Endodermal cell (in vitro differentiated cells): ENCODE results near the gene ARHGAP26. TPM values are rescaled to one million over a fixed set of nuclear protein-coding genes. Genes with fewer than 3 reads are reported as not detected.

Experiments used
- DNase-seq: peaks from one replicate; pipeline ENCODE4 v3.0.0-alpha.2; 2017
- H3K27ac ChIP-seq: 2 replicates; pipeline ENCODE4 v1.5.1; 2013; ENCODE audit warnings: mild to moderate bottlenecking, low read depth, low read length, moderate library complexity
- H3K27me3 ChIP-seq: 2 replicates; pipeline ENCODE4 v1.6.1; 2013; ENCODE audit warnings: mild to moderate bottlenecking, low read length, moderate library complexity; ENCODE audit not compliant: insufficient read depth, control insufficient read depth, poor library complexity, severe bottlenecking
- H3K36me3 ChIP-seq: 2 replicates; pipeline ENCODE4 v1.7.0; 2013; ENCODE audit warnings: mild to moderate bottlenecking, low read length, moderate library complexity; ENCODE audit not compliant: control insufficient read depth, insufficient read depth
- H3K4me1 ChIP-seq: one replicate; pipeline ENCODE4 v1.7.0; 2013; ENCODE audit warnings: low read length; ENCODE audit not compliant: control insufficient read depth, insufficient read depth
- H3K4me3 ChIP-seq: 2 replicates; pipeline ENCODE4 v1.5.1; 2013; ENCODE audit warnings: mild to moderate bottlenecking, low read length, moderate library complexity
- H3K9ac ChIP-seq: 2 replicates; pipeline ENCODE4 v1.6.1; 2013; ENCODE audit warnings: mild to moderate bottlenecking, low read length, moderate library complexity; ENCODE audit not compliant: poor library complexity, severe bottlenecking; ENCODE audit errors: extremely low read depth
- H3K9me3 ChIP-seq: 2 replicates; pipeline ENCODE4 v1.6.1; 2013; ENCODE audit warnings: mild to moderate bottlenecking, low read length, moderate library complexity; ENCODE audit not compliant: control insufficient read depth
- H3K27ac Mint-ChIP-seq: 2 replicates; pipeline ENCODE4 v1.8.0; 2020; ENCODE audit warnings: mixed read lengths
- H3K27me3 Mint-ChIP-seq: 2 replicates; pipeline ENCODE4 v1.8.0; 2021; ENCODE audit warnings: mild to moderate bottlenecking, mixed read lengths; ENCODE audit not compliant: insufficient read depth
- H3K36me3 Mint-ChIP-seq: 2 replicates; pipeline ENCODE4 v1.8.0; 2020; ENCODE audit warnings: low read depth, mixed read lengths
- H3K4me1 Mint-ChIP-seq: 2 replicates; pipeline ENCODE4 v1.8.0; 2020; ENCODE audit warnings: mixed read lengths
- H3K4me3 Mint-ChIP-seq: 2 replicates; pipeline ENCODE4 v1.8.0; 2020; ENCODE audit warnings: mild to moderate bottlenecking, moderate library complexity, mixed read lengths
- H3K9me3 Mint-ChIP-seq: 2 replicates; pipeline ENCODE4 v1.8.0; 2020; ENCODE audit warnings: mild to moderate bottlenecking, mixed read lengths
- CTCF ChIP-seq: fragments of 200-600 bp; sonication (generic); conservative IDR thresholded peaks from 2 replicates; pipeline ENCODE4 v1.5.0; 2021; ENCODE audit warnings: antibody characterized with exemption, mild to moderate bottlenecking
- WGBS, 2 experiments: methylation state at CpG; one replicate each; pipeline versions ENCODE4 v1.1.5 to v1.1.7; 2013; ENCODE audit warnings: missing lambda C conversion rate in 2 of 2, mixed read lengths in 1 of 2; ENCODE audit not compliant: insufficient coverage in 1 of 2, insufficient read length in 1 of 2; 5-methylcytosine and 5-hydroxymethylcytosine counted together
- total RNA-seq, 2 donors: library from RNA; stranded (reverse); fragmentation: NEBNext Ultra II Directional in 1 of 2; extraction: Animal tissue kit (Norgen Biotek cat#: 25700) in 1 of 2; gene quantifications; 2 replicates in 1 of 2; 3 replicates in 1 of 2; pipeline ENCODE4 v1.2.1, GENCODE V29; 2021

The ARHGAP26 gene
- total RNA-seq, 2 donors from 2014 or later, result 49.2 to 60.5 TPM

- no peak overlapping the region for H3K27ac ChIP-seq
- Mint-ChIP-seq H3K4me3 (no peak overlapping the region), H3K27ac (no peak overlapping the region), H3K27me3 (no peaks in the 10 kb centered on the region), H3K4me1 (peaks cover 47% of the 10 kb centered on the region), H3K36me3 (no peaks in the 10 kb centered on the region), H3K9me3 (no peaks in the 10 kb centered on the region)
- H3K9ac ChIP-seq, result no peak overlapping the region
- H3K36me3 ChIP-seq, result no peaks in the 10 kb centered on the region
- no peak overlapping the region for H3K4me3 ChIP-seq
- 80 to 92% methylated on average over 4 to 5 of the region's 5 CpGs for WGBS, 2 experiments
- no peaks in the 10 kb centered on the region for H3K9me3 ChIP-seq
- no peak for DNase-seq
- H3K27me3 ChIP-seq, result no peaks in the 10 kb centered on the region
- no peaks in the 10 kb centered on the region for H3K4me1 ChIP-seq
- no peak for TF ChIP-seq CTCF
Observed at GRCh38 chr5:142792865-142793232, 22.7 kb downstream of the ARHGAP26 start.

- Mint-ChIP-seq H3K4me3 (no peak overlapping the region), H3K4me1 (peaks cover 40% of the 10 kb centered on the region), H3K27me3 (no peaks in the 10 kb centered on the region), H3K36me3 (no peaks in the 10 kb centered on the region), H3K9me3 (no peaks in the 10 kb centered on the region), H3K27ac (no peak overlapping the region)
- TF ChIP-seq CTCF, result no peak
- DNase-seq, result no peak
- Histone ChIP-seq H3K36me3 (no peaks in the 10 kb centered on the region), H3K4me3 (no peak overlapping the region), H3K27me3 (no peaks in the 10 kb centered on the region), H3K4me1 (no peaks in the 10 kb centered on the region), H3K27ac (no peak overlapping the region), H3K9me3 (no peaks in the 10 kb centered on the region), H3K9ac (no peak overlapping the region)
- 96% methylated on average over 2 of the region's 2 CpGs; no CpG with 5 or more reads in 1 of the 2 experiments for WGBS, 2 experiments
Observed at GRCh38 chr5:142794537-142794936, 24.4 kb downstream of the ARHGAP26 start.

GRCh38 chr5:142795251-142795650 is 25.1 kb downstream of the ARHGAP26 start:
- Mint-ChIP-seq H3K4me3 (no peak overlapping the region), H3K36me3 (no peaks in the 10 kb centered on the region), H3K9me3 (no peaks in the 10 kb centered on the region), H3K27ac (no peak overlapping the region), H3K27me3 (no peaks in the 10 kb centered on the region), H3K4me1 (peaks cover 32% of the 10 kb centered on the region)
- Histone ChIP-seq H3K9me3 (no peaks in the 10 kb centered on the region), H3K27me3 (no peaks in the 10 kb centered on the region), H3K36me3 (no peaks in the 10 kb centered on the region), H3K27ac (no peak overlapping the region), H3K9ac (no peak overlapping the region), H3K4me1 (no peaks in the 10 kb centered on the region), H3K4me3 (no peak overlapping the region)
- no peak for TF ChIP-seq CTCF
- no peak for DNase-seq
- 94 to 100% methylated on average over 1 to 3 of the region's 3 CpGs for WGBS, 2 experiments
